ENCODE measurements around the gene TMTC1. TPM values are rescaled to one million over a fixed set of nuclear protein-coding genes. Genes with fewer than 3 reads are reported as not detected.

TMTC1 gene
- total and polyA plus RNA-seq, 2 of the 8 experiments (the other 6 are each of a cell fraction or from before 2014, with no cell fraction given), result 15.4 to 20.8 TPM

DNA sequence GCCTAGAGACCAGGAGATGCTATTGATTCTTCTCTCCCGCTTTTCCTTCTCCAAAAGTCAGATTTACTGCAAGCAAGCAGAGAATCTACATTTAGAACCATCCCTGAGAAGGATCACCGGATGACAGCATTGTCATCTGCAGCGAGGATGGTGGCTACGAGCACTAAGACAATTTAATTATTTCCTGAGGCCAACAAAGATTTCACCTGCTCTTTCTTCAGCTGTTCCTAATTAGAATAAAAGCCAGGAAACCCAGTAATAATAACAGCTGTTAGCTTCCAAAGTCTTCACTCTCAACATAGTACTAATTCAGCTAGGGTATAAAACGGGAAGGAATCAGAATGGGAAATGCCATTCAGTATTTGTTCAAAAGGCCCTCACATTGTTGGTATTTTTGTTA lies 53.3 kb downstream of the TMTC1 start:
- Histone ChIP-seq H3K14ac (ENCODE audit: insufficient read length) (no peak overlapping the region), H3K4me3 (ENCODE audit: extremely low read depth in 1 of 4, insufficient read depth in 2 of 4, low read depth in 3 of 4, low read length in 4 of 4) (no peak overlapping the region), H2BK12ac (ENCODE audit: low read depth, low read length) (no peak overlapping the region), H4K91ac (replicated peaks; ENCODE audit: insufficient read length, low read length) (no peak overlapping the region), H3K4me1 (replicated peaks in 1 of 4; ENCODE audit: control insufficient read depth in 3 of 4, insufficient read depth in 4 of 4, low read length in 3 of 4) (no peaks in the 10 kb centered on the region), H3K4ac (replicated peaks; ENCODE audit: insufficient read length, low read depth, low read length) (no peak overlapping the region), H4K8ac (ENCODE audit: extremely low read depth, insufficient read depth, low read length) (no peak overlapping the region), H3K23ac (ENCODE audit: insufficient read length) (no peak overlapping the region), H3K27me3 (replicated peaks in 1 of 4; ENCODE audit: control insufficient read depth in 3 of 4, extremely low read depth in 1 of 4, insufficient read depth in 3 of 4, low read length in 3 of 4) (no peaks in the 10 kb centered on the region), H3K79me1 (ENCODE audit: low read depth, low read length) (no peaks in the 10 kb centered on the region), H3K27ac (ENCODE audit: low read depth, low read length) (no peak overlapping the region), H3K18ac (ENCODE audit: extremely low read depth, low read length) (no peak overlapping the region), H2BK20ac (ENCODE audit: low read length) (no peak overlapping the region), H2AK5ac (ENCODE audit: low read depth, low read length) (no peak overlapping the region), H3K23me2 (ENCODE audit: low read depth, low read length) (no peaks in the 10 kb centered on the region), H3K4me2 (ENCODE audit: insufficient read depth in 1 of 2, low read depth in 2 of 2, low read length in 2 of 2) (no peak overlapping the region), H2BK15ac (ENCODE audit: low read length) (no peak overlapping the region), H3K36me3 (ENCODE audit: control insufficient read depth in 2 of 4, insufficient read depth in 4 of 4, low read length in 3 of 4) (no peaks in the 10 kb centered on the region), H2AFZ (ENCODE audit: low read length) (no peak overlapping the region), H3K79me2 (ENCODE audit: control insufficient read depth in 1 of 2, insufficient read depth in 2 of 2, low read length in 2 of 2) (no peaks in the 10 kb centered on the region), H4K20me1 (replicated peaks in 1 of 2; ENCODE audit: control insufficient read depth in 1 of 2, insufficient read depth in 2 of 2, low read length in 2 of 2) (peaks cover 2 to 4% of the 10 kb centered on the region in 2 experiments), H3K9ac (replicated peaks in 1 of 4; ENCODE audit: extremely low read depth in 1 of 4, low read depth in 3 of 4, low read length in 3 of 4) (no peak overlapping the region), H2BK5ac (ENCODE audit: low read depth, low read length) (no peak overlapping the region), H2BK120ac (replicated peaks; ENCODE audit: low read depth, low read length) (no peak overlapping the region), H3K9me3 (ENCODE audit: insufficient read depth in 2 of 2, low read depth in 1 of 2, low read length in 1 of 2) (no peaks in the 10 kb centered on the region), H4K5ac (ENCODE audit: insufficient read length, low read depth, low read length) (no peak overlapping the region), H3K56ac (replicated peaks; ENCODE audit: insufficient read length, low read depth, low read length) (no peak overlapping the region)
- POLR2A ChIA-PET (ENCODE audit: partially characterized antibody), result interaction anchor here (1.2 kb wide), 1 partner anchor 9 kb away, joined by 3 read pairs; no protein-coding TSS in a partner anchor
- TF ChIP-seq BACH1 (IDR thresholded peaks at IDR 0.05; ENCODE audit: low read length), result no peak
- TF ChIP-seq SUZ12 (IDR thresholded peaks at IDR 0.05; ENCODE audit: low read length), result no peak
- no peak for TF ChIP-seq CHD1 (IDR thresholded peaks at IDR 0.05; ENCODE audit: low read depth, low read length)
- TF ChIP-seq TEAD4 (IDR thresholded peaks at IDR 0.05; ENCODE audit: low read depth, low read length), result no peak
- no peak for TF ChIP-seq POLR2A (IDR thresholded peaks at IDR 0.05; ENCODE audit: control extremely low read depth in 1 of 2, low read depth in 2 of 2, low read length in 2 of 2)
- TF ChIP-seq ZNF274 (IDR thresholded peaks at IDR 0.05; ENCODE audit: borderline replicate concordance, extremely low read depth, low read length), result no peak
- TF ChIP-seq BRCA1 (IDR thresholded peaks at IDR 0.05; ENCODE audit: low read depth, low read length), result no peak
- TF ChIP-seq YY1 (IDR thresholded peaks at IDR 0.05; ENCODE audit: low read depth, low read length), result no peak
- CTCF ChIA-PET (ENCODE audit: partially characterized antibody), result interaction anchor here (0.6 kb wide), 1 partner anchor 159 kb away, joined by 3 read pairs; no protein-coding TSS in a partner anchor
- 87% methylated on average over 5 of the region's 5 CpGs; no CpG with 5 or more reads in 1 of the 2 experiments for WGBS, 2 experiments (ENCODE audit: extremely low coverage in 1 of 2, insufficient coverage in 1 of 2, insufficient read length in 1 of 2, insufficient replicate concordance in 2 of 2, low coverage in 1 of 2, low lambda C conversion rate in 2 of 2, missing lambda C conversion rate in 1 of 2)
- FAIRE-seq, result no peak
- no peak for DNase-seq (ENCODE audit: low read depth in 1 of 2, low spot score in 2 of 2)
